Colonic mucosa (tissue), 4 donors: ENCODE results near the gene CCDC112. TPM values are rescaled to one million over a fixed set of nuclear protein-coding genes. Genes with fewer than 3 reads are reported as not detected.
A peak's percentile ranks its signal among the peaks of the same experiment; 100 is the strongest.

Experiments
- DNase-seq: peaks from one replicate; pipeline ENCODE4 v3.0.0-alpha.2; 2020
- H3K27ac ChIP-seq: fragments of 200-600 bp; one replicate; pipeline ENCODE4 v1.8.0; 2021
- H3K27me3 ChIP-seq: fragments of 200-600 bp; one replicate; pipeline ENCODE4 v1.8.0; 2021
- H3K36me3 ChIP-seq: fragments of 200-600 bp; one replicate; pipeline ENCODE4 v1.8.0; 2021
- H3K4me1 ChIP-seq: fragments of 200-600 bp; one replicate; pipeline ENCODE4 v1.8.0; 2021; ENCODE audit warnings: mild to moderate bottlenecking
- H3K4me3 ChIP-seq: fragments of 200-600 bp; one replicate; pipeline ENCODE4 v1.8.0; 2021
- H3K9ac ChIP-seq, 2 donors: one replicate each; pipeline ENCODE4 v1.7.0; 2013; ENCODE audit warnings: control low read depth in 2 of 2, low read depth in 2 of 2, low read length in 2 of 2
- H3K9me3 ChIP-seq: fragments of 200-600 bp; one replicate; pipeline ENCODE4 v1.8.0; 2021
- intact Hi-C: fragments of 100-400 bp; cut with DNase I; formaldehyde crosslinking; loops from one replicate; pipeline ENCODE4 v1.14.1; 2022
- total RNA-seq, 2 donors: library from RNA; stranded (reverse); fragmentation: NEBNext Ultra II Directional in 1 of 2; extraction: Animal tissue kit (Norgen Biotek cat#: 25700) in 1 of 2; gene quantifications; one replicate each; pipeline ENCODE4 v1.2.1, GENCODE V29; 2021
- TF ChIP-seq, protein P1 (sequence below): fragments of 200-600 bp; IDR thresholded peaks from one replicate; pipeline ENCODE4 v1.8.0; 2022; ENCODE audit warnings: antibody characterized with exemption, mild to moderate bottlenecking
- donor health status: healthy.
- donor health status: DM: no; HTN: no; CAD: no.
- donor health status: DM: no; HTN: no; CAD: no.

CCDC112 gene
- total RNA-seq, 2 donors from 2014 or later: 7.6 to 10.5 TPM

DNA sequence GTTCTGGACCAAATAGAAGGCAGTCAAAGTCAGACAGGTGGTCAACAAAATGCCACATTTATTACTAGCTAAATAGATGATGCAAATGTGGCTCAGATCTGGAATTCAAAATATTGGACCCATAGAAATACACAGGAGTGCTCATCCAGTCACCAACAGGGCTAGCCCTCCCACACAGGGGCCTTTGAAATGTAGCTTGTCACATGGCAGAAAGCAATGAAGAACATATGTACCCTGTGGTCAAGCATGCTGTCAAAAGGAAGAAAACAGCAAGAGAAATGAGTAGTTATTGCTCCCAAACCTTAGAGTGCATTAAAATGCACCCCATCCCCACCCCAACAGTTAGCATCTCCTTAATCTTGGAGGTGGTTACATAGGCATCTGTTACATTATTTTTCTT is 20.9 kb upstream of the CCDC112 start:
- Histone ChIP-seq H3K36me3 (no peaks in the 10 kb centered on the region), H3K4me1 (no peaks in the 10 kb centered on the region), H3K9ac (no peak overlapping the region), H3K27me3 (no peaks in the 10 kb centered on the region), H3K4me3 (no peak overlapping the region), H3K27ac (no peak overlapping the region), H3K9me3 (no peaks in the 10 kb centered on the region)
- intact Hi-C loops: loop anchor here (10.0 kb wide), 1 partner anchor 517 kb away; no protein-coding TSS in a partner anchor
- no peak for DNase-seq
- TF ChIP-seq, protein P1, sequence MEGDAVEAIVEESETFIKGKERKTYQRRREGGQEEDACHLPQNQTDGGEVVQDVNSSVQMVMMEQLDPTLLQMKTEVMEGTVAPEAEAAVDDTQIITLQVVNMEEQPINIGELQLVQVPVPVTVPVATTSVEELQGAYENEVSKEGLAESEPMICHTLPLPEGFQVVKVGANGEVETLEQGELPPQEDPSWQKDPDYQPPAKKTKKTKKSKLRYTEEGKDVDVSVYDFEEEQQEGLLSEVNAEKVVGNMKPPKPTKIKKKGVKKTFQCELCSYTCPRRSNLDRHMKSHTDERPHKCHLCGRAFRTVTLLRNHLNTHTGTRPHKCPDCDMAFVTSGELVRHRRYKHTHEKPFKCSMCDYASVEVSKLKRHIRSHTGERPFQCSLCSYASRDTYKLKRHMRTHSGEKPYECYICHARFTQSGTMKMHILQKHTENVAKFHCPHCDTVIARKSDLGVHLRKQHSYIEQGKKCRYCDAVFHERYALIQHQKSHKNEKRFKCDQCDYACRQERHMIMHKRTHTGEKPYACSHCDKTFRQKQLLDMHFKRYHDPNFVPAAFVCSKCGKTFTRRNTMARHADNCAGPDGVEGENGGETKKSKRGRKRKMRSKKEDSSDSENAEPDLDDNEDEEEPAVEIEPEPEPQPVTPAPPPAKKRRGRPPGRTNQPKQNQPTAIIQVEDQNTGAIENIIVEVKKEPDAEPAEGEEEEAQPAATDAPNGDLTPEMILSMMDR: no peak

DNA sequence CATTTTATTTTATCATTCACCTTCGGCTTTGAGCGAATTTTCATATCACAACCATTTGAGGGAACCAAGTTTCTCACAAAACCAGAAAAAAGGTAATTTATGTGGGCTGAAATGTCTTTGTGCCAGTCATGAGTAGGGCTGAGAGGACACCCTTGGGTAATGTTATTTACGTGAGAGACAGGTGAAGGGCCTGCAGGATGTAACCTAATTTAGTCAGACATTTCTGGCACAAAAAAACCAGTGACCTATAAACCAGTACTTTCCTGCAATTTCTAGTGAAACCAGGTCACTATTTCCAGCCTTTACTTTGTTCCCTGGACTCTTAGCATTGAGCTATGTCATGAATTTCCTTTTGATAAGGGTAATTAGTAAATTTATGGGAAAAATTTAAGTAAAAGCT is 17.2 kb upstream of the CCDC112 start:
- H3K27me3 ChIP-seq: no peaks in the 10 kb centered on the region

DNA sequence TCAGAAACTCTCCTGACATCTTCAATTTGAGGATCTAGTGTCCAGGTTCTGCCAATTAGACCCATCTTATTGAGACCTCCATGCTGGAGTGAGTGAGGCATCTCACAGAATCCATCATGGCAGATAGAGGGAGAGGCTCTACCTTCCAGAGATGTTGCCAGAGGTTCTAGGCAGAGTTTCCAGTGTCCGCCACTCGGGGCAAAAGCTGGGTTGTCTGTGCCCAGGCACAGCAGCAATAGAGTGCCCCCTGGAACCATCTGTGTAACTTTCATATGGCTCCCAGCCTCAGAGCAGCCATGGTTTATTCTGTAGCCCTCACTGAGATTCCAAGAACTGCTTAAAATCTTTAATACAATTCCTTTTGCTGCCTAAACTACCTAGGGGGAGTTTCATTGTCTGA is 16.6 kb upstream of the CCDC112 start:
- Histone ChIP-seq H3K27me3 (no peaks in the 10 kb centered on the region), H3K4me3 (no peak overlapping the region), H3K4me1 (no peaks in the 10 kb centered on the region), H3K27ac (no peak overlapping the region), H3K36me3 (no peaks in the 10 kb centered on the region), H3K9me3 (no peaks in the 10 kb centered on the region), H3K9ac (no peak overlapping the region)
- intact Hi-C loops: loop anchor here (5.0 to 10.0 kb wide), 2 partner anchors 264 to 522 kb away; no protein-coding TSS in a partner anchor
- DNase-seq: no peak
- TF ChIP-seq, protein P1: no peak

More for the DNA sequence above, 17.2 kb upstream of the CCDC112 start:
- Histone ChIP-seq H3K4me3 (no peak overlapping the region), H3K9me3 (no peaks in the 10 kb centered on the region), H3K36me3 (no peaks in the 10 kb centered on the region), H3K9ac (no peak overlapping the region), H3K27ac (no peak overlapping the region), H3K4me1 (no peaks in the 10 kb centered on the region)
- intact Hi-C loops: loop anchor here (5.0 to 10.0 kb wide), 2 partner anchors 264 to 521 kb away; no protein-coding TSS in a partner anchor
- no peak for DNase-seq
- TF ChIP-seq, protein P1: no peak

DNA sequence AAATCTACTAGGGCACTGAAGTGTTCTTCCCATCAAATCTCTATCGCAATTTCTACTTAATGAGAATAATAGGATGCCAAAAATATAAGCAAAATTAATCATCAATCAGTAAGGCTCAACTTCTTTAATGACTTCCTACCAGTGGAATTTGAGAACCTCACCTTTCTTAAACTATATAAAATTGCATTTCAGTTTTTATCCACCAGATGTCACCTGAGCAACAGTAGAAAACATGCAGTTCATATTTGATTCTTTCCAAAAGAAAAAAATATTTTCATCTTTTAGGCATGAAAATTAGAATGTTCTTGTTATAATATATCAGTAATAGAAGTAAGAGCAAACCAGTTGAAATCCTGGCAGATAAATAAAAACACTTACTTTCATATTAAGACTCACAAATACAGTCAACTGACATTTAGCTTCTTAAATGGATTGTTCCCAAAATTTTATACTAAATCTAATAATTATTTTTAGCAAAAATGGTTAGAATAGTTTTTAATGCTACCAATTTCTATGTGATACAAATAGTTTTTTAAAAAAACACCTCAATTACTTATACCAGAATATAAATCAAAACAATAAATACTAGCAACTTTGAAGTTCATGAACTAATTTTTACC is 13.4 kb upstream of the CCDC112 start:
- Histone ChIP-seq H3K4me3 (no peak overlapping the region), H3K4me1 (no peaks in the 10 kb centered on the region), H3K36me3 (no peaks in the 10 kb centered on the region), H3K27me3 (no peaks in the 10 kb centered on the region), H3K27ac (no peak overlapping the region), H3K9me3 (no peaks in the 10 kb centered on the region), H3K9ac (no peak overlapping the region)
- TF ChIP-seq, protein P1: peak; percentile 69
- intact Hi-C loops: loop anchor here (5.0 to 10.0 kb wide), 3 partner anchors 267 to 525 kb away; no protein-coding TSS in a partner anchor
- DNase-seq: no peak

DNA sequence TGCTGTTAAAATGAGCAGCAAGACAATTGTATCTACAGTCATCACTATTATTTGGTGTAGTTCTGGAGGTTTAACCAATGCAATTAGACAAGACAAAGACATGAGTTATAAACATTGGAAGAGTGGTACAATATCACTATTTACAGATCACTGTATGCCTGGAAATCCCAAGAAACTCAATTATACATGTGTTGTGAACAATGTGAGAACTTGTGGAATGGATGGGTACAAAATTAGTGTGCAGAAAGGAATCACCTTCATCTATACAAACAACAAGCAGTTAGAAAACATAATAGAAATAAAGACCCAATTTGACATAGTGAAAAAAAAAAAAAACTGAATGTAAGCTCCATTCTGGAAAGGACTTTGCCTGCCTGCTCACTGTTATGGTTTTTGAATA is 12.4 kb upstream of the CCDC112 start:
- Histone ChIP-seq H3K4me3 (no peak overlapping the region), H3K9me3 (no peaks in the 10 kb centered on the region), H3K27me3 (no peaks in the 10 kb centered on the region), H3K36me3 (no peaks in the 10 kb centered on the region), H3K4me1 (no peaks in the 10 kb centered on the region), H3K27ac (no peak overlapping the region), H3K9ac (no peak overlapping the region)
- DNase-seq: no peak
- intact Hi-C loops: loop anchor here (5.0 kb wide), 1 partner anchor 278 kb away; no protein-coding TSS in a partner anchor
- TF ChIP-seq, protein P1: no peak
